WTC11 (cell line): ENCODE measurements around the gene HTR3B. TPM values are rescaled to one million over a fixed set of nuclear protein-coding genes. Genes with fewer than 3 reads are reported as not detected.

ENCODE experiments used
- ATAC-seq: fragments of 200-7000 bp; cut with Tn5 transposase; 2 replicates; pipeline ENCODE4 v1.10.0; 2021; ENCODE audit warnings: mild to moderate bottlenecking, moderate library complexity
- CTCF ChIA-PET: fragments of 300-600 bp; sonication (Branson Sonifier 250); formaldehyde crosslinking; loops from one replicate; lab custom pipeline; 2021; ENCODE audit warnings: antibody characterized with exemption; lab: Charles Lee
- POLR2A ChIA-PET: fragments of 350-600 bp; sonication (Branson Sonifier 250); formaldehyde crosslinking; loops from one replicate; lab custom pipeline; 2021; ENCODE audit warnings: antibody characterized with exemption; lab: Charles Lee
- DNase-seq: peaks from one replicate; pipeline ENCODE4 v3.0.0; 2021; ENCODE audit warnings: low spot score
- H3K27ac Mint-ChIP-seq: 2 replicates; pipeline ENCODE4 v1.8.0; 2021; ENCODE audit warnings: mixed read lengths
- H3K27me3 Mint-ChIP-seq: 2 replicates; pipeline ENCODE4 v1.8.0; 2021; ENCODE audit warnings: low read depth, mild to moderate bottlenecking, moderate library complexity, mixed read lengths
- H3K36me3 Mint-ChIP-seq: 2 replicates; pipeline ENCODE4 v1.8.0; 2021; ENCODE audit warnings: mixed read lengths
- H3K4me1 Mint-ChIP-seq: 2 replicates; pipeline ENCODE4 v1.8.0; 2022; ENCODE audit warnings: mixed read lengths
- H3K4me3 Mint-ChIP-seq: 2 replicates; pipeline ENCODE4 v1.8.0; 2021; ENCODE audit warnings: mild to moderate bottlenecking, moderate library complexity, mixed read lengths
- H3K9me3 Mint-ChIP-seq: 2 replicates; pipeline ENCODE4 v1.8.0; 2021; ENCODE audit warnings: mixed read lengths
- AFF4 ChIP-seq: sonication (generic); formaldehyde crosslinking; IDR thresholded peaks from 2 replicates; pipeline ENCODE4 v1.8.1; 2023; ENCODE audit warnings: mild to moderate bottlenecking, missing genetic modification reagents, borderline replicate concordance
- ATF1 ChIP-seq: sonication (generic); formaldehyde crosslinking; IDR thresholded peaks from 2 replicates; pipeline ENCODE4 v1.8.1; 2023; ENCODE audit warnings: mild to moderate bottlenecking, moderate library complexity, missing genetic modification reagents
- ATF3 ChIP-seq: sonication (generic); formaldehyde crosslinking; conservative IDR thresholded peaks from 2 replicates; pipeline ENCODE4 v1.8.1; 2022; ENCODE audit warnings: mild to moderate bottlenecking, missing genetic modification reagents
- CDX4 ChIP-seq: fragments of 250-450 bp; sonication (Bioruptor Pico); IDR thresholded peaks from 2 replicates; pipeline ENCODE4 v1.9.0; 2021; ENCODE audit warnings: moderate library complexity, mild to moderate bottlenecking, inconsistent platforms, borderline replicate concordance
- CREB1 ChIP-seq: sonication (generic); formaldehyde crosslinking; IDR thresholded peaks from 2 replicates; pipeline ENCODE4 v1.8.0; 2023; ENCODE audit warnings: mild to moderate bottlenecking, missing genetic modification reagents
- E2F4 ChIP-seq: sonication (generic); formaldehyde crosslinking; IDR thresholded peaks from 2 replicates; pipeline ENCODE4 v1.8.1; 2022; ENCODE audit warnings: low read depth, mild to moderate bottlenecking, moderate library complexity, missing genetic modification reagents, borderline replicate concordance
- ELF4 ChIP-seq: sonication (generic); formaldehyde crosslinking; IDR thresholded peaks from 2 replicates; pipeline ENCODE4 v1.8.1; 2022; ENCODE audit warnings: low read depth, mild to moderate bottlenecking, moderate library complexity, missing genetic modification reagents
- ESRRA ChIP-seq: sonication (generic); formaldehyde crosslinking; IDR thresholded peaks from 2 replicates; pipeline ENCODE4 v1.8.1; 2022; ENCODE audit warnings: mild to moderate bottlenecking, missing genetic modification reagents, borderline replicate concordance
- GABPB1 ChIP-seq: sonication (generic); formaldehyde crosslinking; IDR thresholded peaks from 2 replicates; pipeline ENCODE4 v1.8.1; 2023; ENCODE audit warnings: mild to moderate bottlenecking, missing genetic modification reagents
- KAT7 ChIP-seq: sonication (generic); formaldehyde crosslinking; IDR thresholded peaks from 2 replicates; pipeline ENCODE4 v1.8.1; 2023; ENCODE audit warnings: missing genetic modification reagents, mild to moderate bottlenecking, borderline replicate concordance
- MAX ChIP-seq: sonication (generic); formaldehyde crosslinking; IDR thresholded peaks from 2 replicates; pipeline ENCODE4 v1.8.0; 2022; ENCODE audit warnings: mild to moderate bottlenecking, missing genetic modification reagents
- MLX ChIP-seq: sonication (generic); formaldehyde crosslinking; IDR thresholded peaks from 2 replicates; pipeline ENCODE4 v1.8.1; 2023; ENCODE audit warnings: mild to moderate bottlenecking, missing genetic modification reagents, moderate library complexity
- MXD4 ChIP-seq: fragments of 250-450 bp; sonication (Bioruptor Pico); IDR thresholded peaks from 2 replicates; pipeline ENCODE4 v1.8.0; 2021; ENCODE audit warnings: mild to moderate bottlenecking, moderate library complexity, borderline replicate concordance
- NR1H2 ChIP-seq: sonication (generic); formaldehyde crosslinking; IDR thresholded peaks from 2 replicates; pipeline ENCODE4 v1.9.0; 2021; ENCODE audit warnings: mild to moderate bottlenecking, moderate library complexity, missing genetic modification reagents
- OVOL2 ChIP-seq: fragments of 250-450 bp; sonication (Bioruptor Pico); IDR thresholded peaks from 2 replicates; pipeline ENCODE4 v1.9.0; 2021; ENCODE audit warnings: mild to moderate bottlenecking, borderline replicate concordance
- PRRX2 ChIP-seq: fragments of 250-450 bp; sonication (Bioruptor Pico); IDR thresholded peaks from 2 replicates; pipeline ENCODE4 v1.8.0; 2021; ENCODE audit warnings: mild to moderate bottlenecking
- TEAD1 ChIP-seq: sonication (generic); formaldehyde crosslinking; IDR thresholded peaks from 2 replicates; pipeline ENCODE4 v1.8.0; 2022; ENCODE audit warnings: mild to moderate bottlenecking, missing genetic modification reagents
- TEAD4 ChIP-seq: sonication (generic); formaldehyde crosslinking; IDR thresholded peaks from 2 replicates; pipeline ENCODE4 v1.8.0; 2022; ENCODE audit warnings: mild to moderate bottlenecking, missing genetic modification reagents
- TP53 ChIP-seq: sonication (generic); formaldehyde crosslinking; IDR thresholded peaks from 2 replicates; pipeline ENCODE4 v1.8.1; 2023; ENCODE audit warnings: mild to moderate bottlenecking, missing genetic modification reagents
- USF2 ChIP-seq: sonication (generic); formaldehyde crosslinking; IDR thresholded peaks from 2 replicates; pipeline ENCODE4 v1.8.1; 2023; ENCODE audit warnings: mild to moderate bottlenecking, missing genetic modification reagents, moderate library complexity
- ZBTB43 ChIP-seq: sonication (generic); formaldehyde crosslinking; IDR thresholded peaks from 2 replicates; pipeline ENCODE4 v1.8.1; 2023; ENCODE audit warnings: mild to moderate bottlenecking, missing genetic modification reagents
- ZNF121 ChIP-seq: sonication (generic); formaldehyde crosslinking; IDR thresholded peaks from 2 replicates; pipeline ENCODE4 v1.8.0; 2023; ENCODE audit warnings: missing genetic modification reagents
- ZNF232 ChIP-seq: sonication (generic); formaldehyde crosslinking; IDR thresholded peaks from 2 replicates; pipeline ENCODE4 v1.8.0; 2022; ENCODE audit warnings: mild to moderate bottlenecking, missing genetic modification reagents
- total RNA-seq: library from RNA; stranded (reverse); gene quantifications from 3 replicates; pipeline ENCODE4 v1.2.3, GENCODE V29; 2021

Gene HTR3B
- total RNA-seq, 1 experiment from 2014 or later, result not detected

GRCh38 chr11:113862435-113862834 is 42.2 kb upstream of the HTR3B start:
- Mint-ChIP-seq H3K9me3 (no peaks in the 10 kb centered on the region), H3K4me1 (peaks cover 86% of the 10 kb centered on the region), H3K27me3 (no peaks in the 10 kb centered on the region)
- ATAC-seq, result peak; percentile 57
- TF ChIP-seq USF2 (CRISPR knock-in tag), result no peak
- TF ChIP-seq TEAD1 (CRISPR knock-in tag), result no peak
- TF ChIP-seq, all 79 proteins: peak for 0
- H3K27ac Mint-ChIP-seq, result peak overlapping the region; percentile 96
- ChIA-PET POLR2A (interaction anchor here (1.0 kb wide), 1 partner anchor 13 kb away, joined by 3 read pairs; the partner anchor contains the start of gene USP28), CTCF (interaction anchor here (0.8 to 1.2 kb wide), 3 partner anchors 20 to 399 kb away, joined by 3 read pairs; no protein-coding TSS in a partner anchor)
- no peak for DNase-seq
- H3K36me3 Mint-ChIP-seq, result peaks cover 33% of the 10 kb centered on the region
- H3K4me3 Mint-ChIP-seq, result peak overlapping the region; percentile 14

- H3K4me1 Mint-ChIP-seq, result peaks cover 79% of the 10 kb centered on the region
- DNase-seq (no peak), ATAC-seq (no peak)
- no peaks in the 10 kb centered on the region for H3K27me3 Mint-ChIP-seq
- POLR2A ChIA-PET, result no interaction called here
- H3K36me3 Mint-ChIP-seq, result peaks cover 47% of the 10 kb centered on the region
- peak overlapping the region; percentile 86 for H3K27ac Mint-ChIP-seq
- TF ChIP-seq MLX (CRISPR knock-in tag) (no peak), TP53 (CRISPR knock-in tag) (no peak), KAT7 (CRISPR knock-in tag) (no peak), PRRX2 (no peak), ESRRA (CRISPR knock-in tag) (no peak), ZNF121 (CRISPR knock-in tag) (no peak), ZBTB43 (CRISPR knock-in tag) (no peak), OVOL2 (no peak), AFF4 (CRISPR knock-in tag) (no peak), MXD4 (CRISPR knock-in tag) (no peak), TEAD4 (CRISPR knock-in tag) (no peak), E2F4 (CRISPR knock-in tag) (no peak)
- CTCF ChIA-PET, result interaction anchor here (1.0 kb wide), 1 partner anchor 68 kb away, joined by 3 read pairs; no protein-coding TSS in a partner anchor
- no peaks in the 10 kb centered on the region for H3K9me3 Mint-ChIP-seq
- H3K4me3 Mint-ChIP-seq, result no peak overlapping the region
These were observed 40.2 kb upstream of the HTR3B start for GRCh38 chr11:113864410-113864809.

GRCh38 chr11:113865873-113866272 is 38.7 kb upstream of the HTR3B start:
- POLR2A ChIA-PET, result no interaction called here
- no peaks in the 10 kb centered on the region for H3K9me3 Mint-ChIP-seq
- peaks cover 57% of the 10 kb centered on the region for H3K36me3 Mint-ChIP-seq
- H3K27ac Mint-ChIP-seq, result peak overlapping the region; percentile 47
- ATAC-seq (no peak), DNase-seq (no peak)
- no peak overlapping the region for H3K4me3 Mint-ChIP-seq
- peaks cover 76% of the 10 kb centered on the region for H3K4me1 Mint-ChIP-seq
- CTCF ChIA-PET, result no interaction called here
- H3K27me3 Mint-ChIP-seq, result no peaks in the 10 kb centered on the region
- no peak for TF ChIP-seq CREB1 (CRISPR knock-in tag)
- TF ChIP-seq ATF1 (CRISPR knock-in tag), result no peak
- no peak for TF ChIP-seq CDX4
- TF ChIP-seq NR1H2 (CRISPR knock-in tag), result no peak
- TF ChIP-seq ZNF232, result no peak
- no peak for TF ChIP-seq MAX (CRISPR knock-in tag)
- no peak for TF ChIP-seq ATF3 (CRISPR knock-in tag)
- no peak for TF ChIP-seq GABPB1
- no peak for TF ChIP-seq ELF4 (CRISPR knock-in tag)
